H1 (cell line): ENCODE measurements around the gene GLB1L3.
A peak's percentile ranks its signal among the peaks of the same experiment; 100 is the strongest.

Experiments
- EZH2 ChIP-seq: fragments of 200-600 bp; sonication (generic); IDR thresholded peaks from 2 replicates; pipeline ENCODE4 v1.7.1; 2012; ENCODE audit warnings: low read depth, mild to moderate bottlenecking, moderate library complexity, low read length, inconsistent platforms; ENCODE audit not compliant: severe bottlenecking
- POLR2A ChIP-seq, 2 experiments: IDR thresholded peaks; 1 replicate in 1 of 2; 2 replicates in 1 of 2; pipeline ENCODE4 v1.6.1; 2011; ENCODE audit warnings: low read depth in 2 of 2, low read length in 2 of 2, mild to moderate bottlenecking in 2 of 2; ENCODE audit errors: control extremely low read depth in 1 of 2
- SP2 ChIP-seq: IDR thresholded peaks from 2 replicates; pipeline ENCODE4 v1.6.1; 2012; ENCODE audit warnings: mild to moderate bottlenecking, low read length, inconsistent platforms
- TAF1 ChIP-seq: IDR thresholded peaks from 2 replicates; pipeline ENCODE4 v1.6.1; 2011; ENCODE audit warnings: mild to moderate bottlenecking, low read depth, low read length
- TF ChIP-seq, protein P1 (sequence below), 3 experiments: IDR thresholded peaks; 1 replicate in 2 of 3; 2 replicates in 1 of 3; pipeline versions ENCODE4 v1.5.1 to v1.6.1; 2011; ENCODE audit warnings: low read length in 3 of 3, mild to moderate bottlenecking in 3 of 3, inconsistent platforms in 2 of 3, low read depth in 1 of 3, moderate library complexity in 1 of 3; ENCODE audit not compliant: insufficient read depth in 1 of 3; ENCODE audit errors: control extremely low read depth in 1 of 3

DNA sequence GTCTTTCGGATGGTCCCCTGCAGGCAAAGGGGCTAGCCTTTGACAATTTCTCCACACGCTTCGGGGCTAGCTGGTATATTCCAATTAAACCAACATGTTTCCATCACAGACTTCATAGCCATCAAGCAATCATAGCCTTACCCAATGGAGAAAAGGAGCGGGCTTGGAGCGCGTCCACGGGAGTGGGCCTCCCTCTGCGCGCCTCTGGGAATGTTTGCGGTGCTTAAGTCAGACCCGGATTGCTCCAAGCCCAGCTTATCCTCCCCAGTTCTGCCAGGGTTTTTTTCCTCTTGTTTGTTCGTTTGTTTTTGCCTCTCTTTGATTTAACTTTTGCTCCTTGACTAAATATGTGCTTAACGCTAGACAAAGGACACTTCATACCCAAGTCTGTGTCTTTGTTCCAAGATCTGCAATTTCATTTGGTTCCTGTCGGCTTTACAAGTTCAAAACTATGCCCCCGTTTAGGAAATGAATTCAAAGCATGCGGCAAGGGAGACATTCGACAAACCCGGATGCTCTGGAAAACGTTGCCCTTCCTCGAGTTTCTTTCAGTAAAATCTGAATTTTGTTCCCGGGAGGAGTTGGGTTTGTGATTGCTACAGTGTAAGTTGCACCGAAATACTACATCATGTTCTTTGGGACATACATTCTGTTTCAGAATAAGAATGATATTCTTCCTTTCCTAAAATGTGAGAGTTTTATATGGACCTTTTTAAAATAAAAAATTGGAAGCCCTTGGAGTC lies 54.6 kb downstream of the GLB1L3 start:
- no peak for TF ChIP-seq SP2
- peak; percentile 32 for TF ChIP-seq EZH2
- TF ChIP-seq, protein P1, sequence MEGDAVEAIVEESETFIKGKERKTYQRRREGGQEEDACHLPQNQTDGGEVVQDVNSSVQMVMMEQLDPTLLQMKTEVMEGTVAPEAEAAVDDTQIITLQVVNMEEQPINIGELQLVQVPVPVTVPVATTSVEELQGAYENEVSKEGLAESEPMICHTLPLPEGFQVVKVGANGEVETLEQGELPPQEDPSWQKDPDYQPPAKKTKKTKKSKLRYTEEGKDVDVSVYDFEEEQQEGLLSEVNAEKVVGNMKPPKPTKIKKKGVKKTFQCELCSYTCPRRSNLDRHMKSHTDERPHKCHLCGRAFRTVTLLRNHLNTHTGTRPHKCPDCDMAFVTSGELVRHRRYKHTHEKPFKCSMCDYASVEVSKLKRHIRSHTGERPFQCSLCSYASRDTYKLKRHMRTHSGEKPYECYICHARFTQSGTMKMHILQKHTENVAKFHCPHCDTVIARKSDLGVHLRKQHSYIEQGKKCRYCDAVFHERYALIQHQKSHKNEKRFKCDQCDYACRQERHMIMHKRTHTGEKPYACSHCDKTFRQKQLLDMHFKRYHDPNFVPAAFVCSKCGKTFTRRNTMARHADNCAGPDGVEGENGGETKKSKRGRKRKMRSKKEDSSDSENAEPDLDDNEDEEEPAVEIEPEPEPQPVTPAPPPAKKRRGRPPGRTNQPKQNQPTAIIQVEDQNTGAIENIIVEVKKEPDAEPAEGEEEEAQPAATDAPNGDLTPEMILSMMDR (IDR thresholded peaks at IDR 0.05; ENCODE audit: control extremely low read depth in 1 of 3, insufficient read depth in 1 of 3, low read depth in 1 of 3, low read length in 3 of 3), result no peak
- no peak for TF ChIP-seq POLR2A (IDR thresholded peaks at IDR 0.05; ENCODE audit: control extremely low read depth in 1 of 2, low read depth in 2 of 2, low read length in 2 of 2)
- TF ChIP-seq TAF1, result no peak
